ENCODE results near the gene BCL2L1.
"Not testable (repeated sequence)": the region's sequence is repeated elsewhere in the genome, so short reads cannot be mapped to it uniquely, and the experiment has no call there.

Gene BCL2L1

DNA sequence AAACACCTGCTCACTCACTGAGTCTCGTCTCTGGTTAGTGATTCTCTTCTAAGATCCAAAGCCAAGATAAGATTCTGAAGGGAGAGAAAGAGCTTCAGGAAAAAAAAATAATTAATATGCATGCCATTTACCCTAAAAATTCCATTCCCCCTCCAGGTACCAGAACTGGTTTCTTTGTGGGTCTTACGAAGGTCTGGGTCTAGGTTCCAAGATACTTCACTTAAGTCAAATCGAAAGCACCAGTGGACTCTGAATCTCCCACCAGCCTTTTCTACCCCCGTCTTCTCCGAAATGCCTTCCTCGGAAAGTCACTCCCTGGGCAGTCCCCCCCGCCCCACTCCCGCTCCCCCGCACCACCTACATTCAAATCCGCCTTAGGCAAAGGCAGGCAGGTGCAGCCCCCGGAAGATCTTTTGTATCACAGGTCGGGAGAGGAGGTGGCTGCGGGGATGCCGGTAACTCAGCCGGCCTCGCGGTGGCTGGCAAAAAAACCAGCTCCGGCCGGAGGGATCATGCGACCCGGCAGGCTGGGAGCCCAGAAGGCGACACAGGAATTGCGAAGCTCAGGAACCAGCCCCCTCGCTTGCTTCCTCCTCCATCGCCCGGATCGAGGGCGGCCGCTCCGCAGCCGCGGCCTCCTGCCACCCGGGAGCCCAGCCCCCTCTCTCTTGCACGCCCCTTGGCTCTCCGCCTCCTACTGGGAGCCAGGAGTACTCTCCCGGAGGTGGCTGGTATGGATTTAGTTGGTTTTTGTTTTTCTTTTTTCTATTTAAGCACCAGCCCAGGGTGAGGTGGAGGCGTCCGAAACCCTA, at the start of gene BCL2L1:
Gene BCL2L1, minus strand, starts transcription at position 612 of the 812 bp plus-strand sequence. CDS start 650 bp downstream, outside the sequence.
- peak; percentile 72 to 81 for DNase-seq

DNA sequence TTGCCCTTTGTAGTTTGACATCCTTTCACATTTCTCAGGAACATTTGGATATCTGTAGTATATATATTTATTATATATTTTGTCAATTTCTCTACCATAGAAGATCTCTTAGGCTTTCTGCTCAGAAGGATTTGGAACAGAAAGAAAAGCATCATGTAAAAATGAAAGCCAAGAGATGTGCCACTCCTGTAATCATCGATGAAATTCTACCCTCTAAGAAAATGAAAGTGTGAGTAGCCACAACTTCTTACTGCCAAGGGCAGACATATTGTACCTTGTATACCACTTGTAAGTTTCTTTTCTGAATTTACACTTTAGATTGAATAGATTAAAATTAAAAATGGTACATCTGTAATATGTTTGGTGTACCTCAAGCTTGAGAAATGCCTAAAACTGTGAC, 47.6 kb upstream of the BCL2L1 start:
- DNase-seq: peak in 1 of 2 donors; percentile 23

DNA sequence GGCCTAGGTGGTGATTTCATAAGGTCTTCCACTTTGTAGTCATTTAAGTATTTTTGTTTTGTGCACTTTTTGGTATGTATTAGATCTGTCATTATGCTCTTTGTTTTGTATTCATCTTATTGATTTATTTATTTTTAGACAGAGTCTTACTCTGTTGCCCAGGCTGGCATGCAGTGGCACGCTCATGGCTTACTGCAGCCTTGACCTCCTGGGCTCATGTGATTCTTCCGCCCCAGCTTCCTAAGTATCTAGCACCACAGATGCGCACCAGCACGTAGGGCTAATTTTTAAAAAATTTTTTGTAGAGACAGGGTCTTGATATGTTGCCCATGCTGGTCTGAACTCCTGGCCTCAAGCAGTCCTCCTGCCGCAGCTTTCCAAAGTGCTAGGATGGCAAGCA, 47.0 kb upstream of the BCL2L1 start:
- DNase-seq: no peak

DNA sequence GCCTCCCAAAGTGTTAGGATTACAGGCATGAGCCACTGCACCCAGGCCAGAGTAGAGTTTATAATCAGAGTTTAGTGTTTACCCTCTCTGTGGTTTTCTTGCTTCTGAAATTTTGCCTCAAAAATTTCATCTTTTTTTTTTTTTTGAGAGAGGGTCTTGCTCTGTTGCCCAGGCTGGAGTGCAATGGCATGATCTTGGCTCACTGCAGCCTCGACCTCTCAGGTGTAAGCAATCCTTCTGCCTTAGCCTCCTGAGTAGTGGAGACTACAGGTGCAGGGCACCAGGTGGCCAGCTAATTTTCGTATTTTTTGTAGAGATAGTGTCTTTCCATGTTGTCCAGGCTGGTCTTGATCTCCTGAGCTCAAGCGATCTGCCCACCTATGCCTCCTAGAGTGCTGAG, 45.1 kb upstream of the BCL2L1 start:
- DNase-seq: no peak

DNA sequence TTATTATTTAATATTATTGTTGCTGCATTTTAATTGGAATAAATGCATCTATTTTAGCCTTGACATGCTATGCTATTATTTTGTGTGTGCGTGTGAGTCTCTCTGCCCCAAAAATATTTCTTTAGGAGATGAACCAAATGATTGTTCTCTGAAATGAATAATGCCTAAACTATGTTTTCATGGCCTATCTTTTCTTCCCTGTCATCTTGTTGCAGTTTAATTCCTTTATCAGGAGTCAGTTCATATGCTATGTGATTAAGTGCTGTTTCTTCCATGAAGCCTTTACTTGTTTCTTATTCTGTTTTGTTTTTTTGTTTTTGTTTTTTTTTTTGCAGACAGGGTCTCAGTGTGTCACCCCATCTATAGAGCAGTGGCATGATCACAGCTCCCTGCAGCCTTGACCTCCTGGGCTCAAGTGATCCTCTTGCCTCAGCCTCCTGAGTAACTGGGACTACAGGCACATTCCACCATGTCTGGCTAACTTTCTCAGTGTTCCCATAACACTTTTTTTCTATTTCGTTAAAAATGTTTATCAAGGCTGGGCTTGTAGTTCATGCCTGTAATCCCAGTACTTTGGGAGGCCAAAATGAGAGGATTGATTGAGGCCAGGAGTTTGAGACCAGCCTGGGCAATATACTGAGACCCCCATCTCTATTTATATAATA, 42.1 kb upstream of the BCL2L1 start:
- no peak for DNase-seq

DNA sequence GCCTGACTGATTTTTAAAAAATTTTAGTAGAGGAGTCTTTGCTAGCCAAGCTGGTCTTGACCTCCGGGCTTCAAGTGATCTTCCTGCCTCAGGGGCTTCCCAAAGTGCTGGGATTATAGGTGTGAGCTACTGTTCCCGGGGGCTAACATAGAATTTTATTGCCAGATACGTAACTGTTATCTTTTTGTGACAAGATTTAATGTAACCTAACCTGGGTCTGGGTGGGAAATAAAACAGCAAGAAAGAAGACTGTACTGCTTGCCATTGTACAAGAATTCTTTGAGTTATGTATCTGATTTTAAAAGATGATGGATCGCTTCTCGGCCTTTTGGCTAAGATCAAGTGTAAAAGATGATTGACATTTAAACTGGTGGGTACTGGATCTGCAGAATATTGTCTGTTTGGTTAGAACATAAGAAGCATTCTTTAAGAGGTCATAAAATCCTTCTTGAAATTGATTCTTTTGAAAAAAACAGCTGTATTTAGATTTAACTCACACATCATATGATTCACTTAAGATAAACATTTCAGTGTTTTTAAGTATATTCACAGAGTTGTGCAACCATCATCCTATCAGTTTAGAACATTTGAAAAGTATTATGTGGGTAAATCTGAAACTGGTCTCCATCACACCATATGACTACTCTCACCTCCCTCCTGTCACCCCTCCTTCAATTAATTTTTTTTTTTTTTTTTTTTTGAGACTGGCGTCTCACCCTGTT, 38.0 kb upstream of the BCL2L1 start:
- no peak for DNase-seq

DNA sequence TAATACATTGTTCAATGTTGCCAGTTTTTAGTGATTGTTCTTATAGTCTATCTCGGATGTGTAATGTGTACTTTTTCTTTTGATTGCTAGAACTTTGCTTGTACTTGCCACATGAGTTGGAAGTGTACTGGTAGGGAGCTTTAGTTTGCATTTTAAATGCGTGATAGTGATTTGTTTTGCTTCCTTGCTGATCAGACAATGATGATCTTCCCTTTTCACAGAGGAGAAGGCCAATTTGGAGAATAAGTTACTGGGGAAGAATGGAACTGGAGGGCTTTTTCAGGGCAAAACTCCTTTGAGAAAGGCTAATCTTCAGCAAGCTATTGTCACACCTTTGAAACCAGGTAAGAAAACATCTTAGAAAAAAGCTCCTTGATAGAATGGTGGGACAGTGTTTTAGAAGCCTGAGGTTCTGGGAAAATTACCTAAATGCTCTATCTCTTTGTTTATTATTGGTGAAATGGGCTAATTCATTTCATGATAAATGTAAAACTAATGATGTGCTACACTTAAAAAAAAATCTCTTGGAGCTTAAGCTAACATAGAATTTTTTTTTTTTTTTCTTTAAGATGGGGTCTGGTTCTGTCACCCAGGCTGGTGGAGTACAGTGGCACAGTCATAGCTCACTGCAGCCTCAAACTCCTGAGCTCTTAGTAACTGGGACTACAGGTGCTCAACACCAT, 37.3 kb upstream of the BCL2L1 start:
- no peak for DNase-seq

DNA sequence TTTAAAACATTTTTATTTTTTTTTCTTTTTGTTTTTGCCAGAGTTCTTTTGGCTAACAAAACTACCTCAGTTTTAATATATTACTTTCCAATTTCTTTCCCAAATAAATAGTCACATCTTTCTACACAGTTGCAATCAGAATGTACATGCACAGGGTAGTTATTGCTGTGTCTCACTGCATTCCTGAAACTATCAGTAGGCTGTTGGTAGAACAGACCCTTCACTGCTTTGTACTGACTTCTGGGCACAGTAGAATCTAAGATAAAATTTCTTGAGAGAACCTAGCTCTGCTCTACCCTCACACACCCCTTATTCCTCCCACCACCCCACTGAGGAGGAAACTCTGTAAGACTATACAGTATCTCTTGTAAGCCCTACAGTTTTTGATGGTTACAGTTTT, 36.3 kb upstream of the BCL2L1 start:
- DNase-seq: no peak

DNA sequence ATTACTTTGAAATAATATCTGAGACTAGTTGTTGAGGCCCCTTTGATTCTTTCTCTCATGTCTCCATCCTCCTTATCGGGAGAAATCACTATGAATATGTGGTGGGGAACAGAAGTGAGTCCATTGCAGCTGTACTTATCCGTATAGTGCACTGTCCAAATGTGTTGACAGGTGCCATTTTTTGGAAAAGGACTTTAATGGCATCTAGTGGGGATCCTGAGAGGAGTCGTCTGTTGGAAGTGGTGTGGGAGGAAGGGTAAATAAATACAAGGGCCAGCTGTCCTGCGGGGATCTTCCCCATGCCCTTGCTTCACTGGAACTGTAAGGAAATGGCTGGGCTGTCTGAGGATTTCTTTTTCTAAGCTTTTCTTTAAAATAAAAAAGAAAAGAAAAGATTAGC, 35.9 kb upstream of the BCL2L1 start:
- no peak for DNase-seq

DNA sequence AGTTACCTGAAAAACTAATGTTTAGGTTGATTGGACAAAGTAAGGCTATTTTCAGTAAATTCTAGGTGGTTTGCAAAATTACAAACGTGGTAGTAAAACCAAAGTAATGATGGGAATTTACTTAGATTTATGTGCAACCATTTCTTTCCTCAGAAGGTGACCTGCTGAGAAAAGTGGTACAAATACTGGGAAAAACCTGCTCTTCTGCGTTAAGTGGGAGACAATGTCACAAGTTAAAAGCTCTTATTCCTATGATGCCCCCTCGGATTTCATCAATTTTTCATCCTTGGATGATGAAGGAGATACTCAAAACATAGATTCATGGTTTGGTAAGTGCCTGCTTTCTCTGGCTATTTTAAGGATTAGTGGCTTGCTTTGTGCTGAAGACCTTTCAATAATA, 34.6 kb upstream of the BCL2L1 start:
- DNase-seq: no peak

DNA sequence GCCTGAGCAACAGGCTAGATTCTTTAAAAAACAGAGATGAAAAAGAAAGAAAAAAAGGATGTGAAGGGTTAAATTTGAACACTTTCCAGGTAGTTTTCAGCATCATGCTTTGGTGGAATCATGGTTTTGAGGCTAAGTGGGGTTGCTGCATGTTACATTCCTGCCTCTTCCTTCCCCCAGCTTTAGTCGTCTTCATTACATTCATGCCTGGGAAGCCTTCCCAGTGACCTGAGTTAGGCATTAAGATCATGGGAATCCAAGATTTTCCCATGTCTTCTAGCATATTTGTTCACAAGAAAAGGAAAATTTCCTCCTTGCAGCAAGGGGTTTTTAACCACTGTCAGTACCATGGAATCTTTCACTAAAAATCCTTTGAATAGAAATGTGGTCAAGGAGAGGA, 28.5 kb upstream of the BCL2L1 start:
- no peak for DNase-seq

DNA sequence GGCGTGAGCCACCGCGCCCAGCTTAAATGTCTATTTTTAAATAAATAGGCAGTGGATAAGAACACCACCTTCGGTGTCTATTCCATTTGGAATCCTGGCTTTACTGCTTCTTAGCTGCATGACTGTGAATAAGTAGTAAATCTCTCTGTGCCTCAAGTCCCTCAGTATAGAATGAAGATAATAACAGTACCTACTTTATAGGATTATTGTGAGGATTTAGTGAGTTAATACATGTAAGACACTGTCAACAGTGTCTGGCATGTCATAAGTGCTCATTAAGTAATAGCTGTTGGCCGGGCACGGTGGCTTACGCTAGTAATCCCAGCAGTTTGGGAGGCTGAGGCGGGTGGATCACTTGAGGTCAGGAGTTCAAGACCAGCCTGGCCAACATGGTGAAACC, 26.6 kb upstream of the BCL2L1 start:
- no peak for DNase-seq

DNA sequence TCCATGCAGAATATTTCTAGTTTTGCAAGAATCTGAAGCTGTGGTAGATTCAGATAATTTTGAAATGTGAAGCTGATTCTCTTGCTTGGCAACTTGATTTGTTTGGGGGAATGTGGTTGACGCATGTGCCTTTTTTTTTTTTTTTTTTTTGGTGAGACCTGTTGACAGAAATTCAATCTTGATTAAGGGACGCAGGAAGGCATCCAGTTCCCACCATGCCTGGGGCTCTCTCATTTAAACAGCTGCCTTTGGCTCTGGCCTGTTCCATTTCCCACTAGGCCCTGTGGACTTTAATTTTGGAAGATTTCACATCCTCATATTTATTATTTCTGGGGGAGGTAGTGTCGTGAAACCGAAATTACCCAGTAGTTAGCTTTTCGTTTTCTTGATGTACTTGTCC, 25.0 kb upstream of the BCL2L1 start:
- DNase-seq: no peak

DNA sequence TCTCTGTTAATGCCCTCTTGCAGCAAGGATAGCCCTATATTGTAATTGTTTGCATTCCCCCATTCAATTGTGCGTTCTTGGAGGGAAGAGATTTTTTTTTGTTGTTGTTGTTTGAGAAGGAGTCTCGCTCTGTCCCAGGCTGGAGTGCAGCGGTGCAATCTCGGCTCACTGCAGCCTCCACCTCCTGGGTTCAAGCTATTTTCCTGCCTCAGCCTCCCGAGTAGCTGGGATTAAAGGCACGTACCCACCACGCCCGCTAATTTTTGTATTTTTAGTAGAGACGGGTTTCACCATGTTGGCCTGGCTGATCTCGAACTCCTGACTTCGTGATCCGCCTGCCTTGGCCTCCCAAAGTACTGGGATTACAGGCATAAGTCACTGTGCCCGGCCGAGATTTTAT, 24.4 kb upstream of the BCL2L1 start:
- DNase-seq: not testable (repeated sequence)

DNA sequence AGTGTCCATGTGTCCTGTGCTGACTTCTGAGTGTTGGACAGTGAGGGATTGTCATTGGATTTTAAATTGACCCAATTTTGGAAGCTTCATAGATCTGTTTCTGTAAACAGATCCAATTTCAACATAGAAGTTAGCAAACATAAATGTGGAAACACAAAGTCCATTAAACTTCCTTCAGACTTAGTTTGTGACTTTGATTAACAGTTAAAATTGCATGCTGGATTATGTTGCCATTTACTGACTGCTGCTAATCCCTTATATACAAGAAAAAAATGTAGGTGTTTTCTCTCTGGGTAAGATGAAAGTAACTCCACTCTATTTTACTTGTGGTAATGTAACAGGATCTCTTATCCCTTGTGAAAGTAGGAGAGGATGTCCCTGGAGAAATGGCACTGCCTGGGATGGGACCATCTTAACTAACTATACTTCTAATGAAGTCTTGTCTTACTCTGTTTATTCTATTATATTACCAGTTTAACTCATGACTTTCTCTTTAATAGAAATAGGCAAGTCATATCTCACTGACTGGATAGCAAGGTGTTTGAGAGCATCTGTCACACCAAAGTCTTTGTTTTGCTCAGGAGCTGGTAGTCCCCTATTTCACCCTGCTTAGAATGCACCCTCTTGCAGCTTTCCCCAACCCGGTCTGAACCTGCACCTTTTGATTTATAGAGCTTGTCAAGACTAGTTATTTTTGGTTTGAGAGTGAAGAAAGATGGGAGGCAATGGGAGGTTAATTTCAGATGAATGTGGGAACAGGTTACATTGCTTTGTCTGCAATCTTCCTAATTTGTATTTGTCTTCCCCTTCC, 23.6 kb upstream of the BCL2L1 start:
- DNase-seq: no peak

DNA sequence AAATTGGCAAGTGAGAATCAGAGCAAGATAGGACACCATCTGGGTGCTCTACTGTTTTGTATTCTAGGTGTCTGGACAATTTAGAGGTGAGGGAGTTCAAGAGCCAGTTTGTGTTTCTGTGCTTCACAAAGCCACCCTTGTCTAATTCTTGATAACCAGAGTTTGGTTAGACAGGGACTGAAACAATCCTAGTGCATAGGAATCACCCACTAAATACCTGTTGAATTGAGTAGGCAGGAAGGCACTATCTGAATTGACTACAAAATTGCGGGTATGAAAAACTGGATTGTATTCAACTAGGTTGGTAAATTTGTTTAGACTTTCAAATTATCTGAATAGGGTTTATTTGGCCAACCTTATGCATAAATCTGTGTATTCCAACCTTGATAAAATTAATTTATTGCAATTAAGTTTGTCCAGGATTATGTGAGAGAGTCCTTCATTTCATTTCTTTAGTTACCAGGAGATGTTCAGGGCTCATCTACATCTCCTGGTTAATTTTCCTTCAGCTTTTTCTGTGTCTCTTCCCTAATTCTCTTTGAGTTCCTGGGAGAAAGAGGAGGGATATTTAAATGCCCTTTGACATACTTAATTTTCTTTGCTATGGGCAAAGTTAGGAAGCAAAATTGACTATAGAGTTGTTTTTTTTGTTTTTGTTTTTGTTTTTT, 18.1 kb upstream of the BCL2L1 start:
- DNase-seq: no peak

DNA sequence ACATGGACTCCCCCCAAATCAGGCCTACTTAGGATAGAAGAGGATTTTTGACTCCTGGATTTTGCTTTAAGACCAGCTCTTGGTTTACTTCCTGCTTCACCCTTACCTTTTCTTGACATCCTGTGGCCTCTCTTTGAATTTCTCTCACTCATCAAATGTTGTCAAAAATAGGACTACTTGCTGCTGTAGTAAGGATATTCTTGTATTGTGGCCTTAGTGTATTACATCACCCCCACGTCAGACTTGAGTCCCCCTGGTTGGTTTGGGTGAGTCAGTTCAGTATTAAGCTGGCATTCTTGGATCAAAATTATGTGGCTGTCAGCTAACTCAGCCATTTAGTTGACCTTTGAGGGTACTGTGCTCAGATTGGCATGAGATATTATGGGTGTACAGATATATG, 17.5 kb upstream of the BCL2L1 start:
- DNase-seq: peak in 1 of 2 donors; percentile 36

DNA sequence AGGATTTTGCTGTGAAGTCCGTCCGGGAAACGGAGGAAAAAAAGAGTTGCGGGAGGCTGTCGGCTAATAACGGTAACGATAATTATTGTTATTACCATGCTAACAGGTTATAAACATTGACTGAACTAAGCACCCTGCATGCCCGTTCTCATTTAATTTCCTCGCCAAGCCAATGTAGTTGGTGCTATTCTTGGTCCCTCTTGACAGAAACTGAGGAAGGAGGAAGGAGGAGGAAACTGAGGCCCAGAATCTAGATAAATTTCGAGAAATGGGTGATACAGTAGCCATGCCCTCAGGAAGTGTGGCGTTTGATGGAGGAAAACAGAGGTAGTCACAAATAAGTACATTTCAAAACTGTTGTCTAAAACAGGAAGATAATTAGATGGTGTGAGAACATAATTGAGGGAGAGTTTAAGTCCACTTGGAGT, 16.9 kb upstream of the BCL2L1 start:
- no peak for DNase-seq

DNA sequence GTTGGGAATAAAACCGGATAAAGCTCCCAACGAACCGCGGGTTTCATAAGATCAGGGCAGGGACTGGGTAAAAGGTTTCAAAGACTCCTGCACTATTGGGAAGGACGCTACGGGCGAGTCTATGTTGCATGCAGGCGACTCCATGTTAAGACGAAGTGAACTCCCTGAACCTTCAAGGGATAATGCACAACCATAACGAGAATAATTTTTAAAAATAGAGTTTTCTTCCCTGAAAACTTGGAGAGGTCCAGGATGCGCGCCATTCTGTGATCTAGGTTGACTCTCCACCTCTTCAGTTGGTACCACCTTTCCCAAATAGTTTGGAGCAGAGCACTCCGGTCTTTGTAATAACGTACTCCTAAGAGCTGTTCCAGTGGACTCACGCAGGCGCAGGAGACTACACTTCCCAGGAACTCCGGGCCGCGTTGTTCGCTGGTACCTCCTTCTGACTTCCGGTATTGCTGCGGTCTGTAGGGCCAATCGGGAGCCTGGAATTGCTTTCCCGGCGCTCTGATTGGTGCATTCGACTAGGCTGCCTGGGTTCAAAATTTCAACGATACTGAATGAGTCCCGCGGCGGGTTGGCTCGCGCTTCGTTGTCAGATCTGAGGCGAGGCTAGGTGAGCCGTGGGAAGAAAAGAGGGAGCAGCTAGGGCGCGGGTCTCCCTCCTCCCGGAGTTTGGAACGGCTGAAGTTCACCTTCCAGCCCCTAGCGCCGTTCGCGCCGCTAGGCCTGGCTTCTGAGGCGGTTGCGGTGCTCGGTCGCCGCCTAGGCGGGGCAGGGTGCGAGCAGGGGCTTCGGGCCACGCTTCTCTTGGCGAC, 16.3 kb upstream of the BCL2L1 start, which contains the start of gene TPX2:
Gene TPX2, plus strand, starts transcription at position 562 of the 821 bp plus-strand sequence. CDS start 18,187 bp downstream, outside the sequence.
- peak; percentile 86 to 88 for DNase-seq

DNA sequence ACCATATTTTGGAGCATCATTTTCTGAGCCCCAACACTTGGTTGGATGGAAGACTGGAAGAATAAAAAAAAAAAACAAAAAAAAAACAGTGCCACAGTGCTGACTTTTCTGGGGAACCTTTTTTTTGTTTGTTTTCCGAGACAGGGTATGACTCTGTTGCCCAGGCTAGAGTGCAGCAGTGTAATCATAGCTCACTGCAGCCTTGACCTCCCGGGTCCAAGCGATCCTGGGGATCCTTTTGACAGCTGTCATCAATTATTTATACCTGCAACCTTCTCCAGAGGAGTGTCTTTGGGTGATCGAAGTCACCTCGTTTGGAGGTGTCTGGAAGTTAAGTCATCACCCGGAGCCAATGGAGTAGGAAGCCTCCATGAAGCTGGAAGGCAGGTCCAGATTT, 8.7 kb upstream of the BCL2L1 start:
- DNase-seq: no peak

Measured in CD4-positive, alpha-beta T cell treated with Interferon alpha-2 for 1 hour (primary cell).